Muscle layer of colon (tissue), 2 donors: ENCODE measurements around the gene ARHGEF40.

Experiments used
- H3K27ac ChIP-seq: one replicate; pipeline ENCODE4 v1.7.0; 2013; ENCODE audit warnings: low read depth, mild to moderate bottlenecking, low read length, moderate library complexity
- H3K27me3 ChIP-seq, 2 donors: one replicate each; pipeline ENCODE4 v1.7.0; 2013; ENCODE audit warnings: low read length in 2 of 2, mild to moderate bottlenecking in 2 of 2; ENCODE audit not compliant: insufficient read depth in 2 of 2, control insufficient read depth in 1 of 2
- H3K36me3 ChIP-seq: one replicate; pipeline ENCODE4 v1.7.0; 2013; ENCODE audit warnings: mild to moderate bottlenecking, low read length; ENCODE audit not compliant: insufficient read depth
- H3K4me1 ChIP-seq: one replicate; pipeline ENCODE4 v1.7.0; 2013; ENCODE audit warnings: mild to moderate bottlenecking, low read length; ENCODE audit not compliant: insufficient read depth
- H3K4me3 ChIP-seq, 2 donors: one replicate each; pipeline ENCODE4 v1.7.0; 2013; ENCODE audit warnings: low read length in 2 of 2, low read depth in 1 of 2, mild to moderate bottlenecking in 1 of 2, moderate library complexity in 1 of 2
- H3K9ac ChIP-seq: one replicate; pipeline ENCODE4 v1.7.0; 2013; ENCODE audit warnings: low read length
- H3K9me3 ChIP-seq: one replicate; pipeline ENCODE4 v1.7.0; 2013; ENCODE audit warnings: mild to moderate bottlenecking, low read length
- donor health status: abdominal sarcoma.
- donor health status: Adenocarcinoma of cecum.

ARHGEF40 gene

DNA sequence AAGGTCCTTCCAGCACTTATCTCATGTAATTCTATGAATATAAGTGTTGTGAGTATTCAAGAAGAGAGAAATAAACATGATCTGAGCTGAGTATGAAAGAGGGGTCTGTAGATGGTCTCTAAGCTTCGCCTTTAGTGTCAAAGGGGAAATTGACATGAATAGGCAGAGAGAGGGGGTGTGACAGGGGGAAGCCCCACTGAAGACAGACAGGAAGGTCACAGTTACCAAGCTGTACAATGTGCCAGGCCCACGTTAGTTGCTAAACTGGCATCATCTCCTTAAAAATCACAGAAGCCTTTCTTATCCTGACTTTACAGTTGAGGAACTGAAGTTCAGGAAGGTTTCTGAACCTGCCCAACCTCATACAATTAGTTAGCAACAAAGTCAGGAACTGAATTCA lies 7.6 kb downstream of the ARHGEF40 start:
- no peak overlapping the region for H3K27ac ChIP-seq
- H3K36me3 ChIP-seq: peaks cover 91% of the 10 kb centered on the region
- no peak overlapping the region for H3K9ac ChIP-seq
- no peaks in the 10 kb centered on the region for H3K9me3 ChIP-seq
- H3K4me3 ChIP-seq: no peak overlapping the region
- no peaks in the 10 kb centered on the region for H3K27me3 ChIP-seq
- H3K4me1 ChIP-seq: peaks cover 5% of the 10 kb centered on the region

GRCh38 chr14:21078287-21078686 lies 8.2 kb downstream of the ARHGEF40 start:
- no peak overlapping the region for H3K9ac ChIP-seq
- H3K4me1 ChIP-seq: no peaks in the 10 kb centered on the region
- H3K27ac ChIP-seq: no peak overlapping the region
- H3K4me3 ChIP-seq: no peak overlapping the region
- H3K27me3 ChIP-seq: no peaks in the 10 kb centered on the region
- H3K36me3 ChIP-seq: peaks cover 89% of the 10 kb centered on the region
- no peaks in the 10 kb centered on the region for H3K9me3 ChIP-seq

DNA sequence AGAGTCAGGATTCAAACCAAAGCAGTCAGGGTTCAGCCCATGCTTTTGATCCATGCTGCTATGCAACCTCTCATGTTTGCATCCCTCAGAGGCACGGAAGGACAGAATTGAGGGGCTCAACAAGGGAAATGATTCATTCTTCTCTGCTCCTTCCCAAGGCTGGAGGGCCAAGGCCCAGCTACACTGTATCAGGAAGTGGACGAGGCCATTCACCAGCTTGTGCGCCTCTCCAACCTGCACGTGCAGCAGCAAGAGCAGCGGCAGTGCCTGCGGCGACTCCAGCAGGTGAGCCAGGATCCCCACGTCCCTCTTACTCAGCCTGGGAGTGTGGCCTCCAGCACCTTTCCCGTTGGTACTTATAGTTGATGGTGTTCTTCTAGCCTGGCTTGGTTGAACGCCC lies 8.6 kb downstream of the ARHGEF40 start:
- Histone ChIP-seq H3K4me1 (no peaks in the 10 kb centered on the region), H3K9ac (no peak overlapping the region), H3K27ac (no peak overlapping the region), H3K36me3 (peaks cover 84% of the 10 kb centered on the region), H3K4me3 (no peak overlapping the region), H3K27me3 (no peaks in the 10 kb centered on the region), H3K9me3 (no peaks in the 10 kb centered on the region)

- Histone ChIP-seq H3K9me3 (no peaks in the 10 kb centered on the region), H3K27ac (no peak overlapping the region), H3K9ac (no peak overlapping the region), H3K36me3 (peaks cover 86% of the 10 kb centered on the region), H3K4me1 (no peaks in the 10 kb centered on the region), H3K4me3 (no peak overlapping the region), H3K27me3 (no peaks in the 10 kb centered on the region)
These were observed 11.5 kb downstream of the ARHGEF40 start for GRCh38 chr14:21081521-21082142.

DNA sequence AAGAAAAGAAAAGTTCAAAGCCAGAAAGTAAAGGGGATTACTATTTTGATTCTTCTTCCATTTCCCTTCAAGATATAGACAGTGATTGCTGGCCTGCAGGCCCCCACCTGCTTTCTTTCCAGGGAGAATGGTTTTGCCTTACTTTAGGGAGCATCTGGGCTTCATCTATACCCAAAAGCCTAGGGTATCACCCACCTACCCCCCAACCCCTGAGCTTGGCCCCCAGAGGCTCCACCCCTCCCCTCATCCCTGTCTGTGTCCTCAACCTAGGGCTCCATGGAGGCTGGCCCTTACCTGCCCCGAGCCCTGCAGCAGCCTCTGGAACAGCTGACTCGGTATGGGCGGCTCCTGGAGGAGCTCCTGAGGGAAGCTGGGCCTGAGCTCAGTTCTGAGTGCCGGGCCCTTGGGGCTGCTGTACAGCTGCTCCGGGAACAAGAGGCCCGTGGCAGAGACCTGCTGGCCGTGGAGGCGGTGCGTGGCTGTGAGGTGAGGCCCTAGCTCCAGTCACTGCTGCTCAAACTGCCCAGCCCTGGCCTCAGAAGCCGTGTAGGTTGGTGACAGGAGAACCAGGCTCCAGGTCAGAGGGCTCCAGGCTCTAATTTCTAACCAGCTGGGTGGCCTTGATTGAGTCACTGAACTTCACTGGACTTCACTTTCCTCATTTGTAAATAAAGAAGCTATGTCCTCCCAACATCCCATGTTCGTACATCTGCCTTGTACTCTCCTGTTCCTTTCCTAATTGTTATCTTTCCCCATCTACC lies 13.6 kb downstream of the ARHGEF40 start:
- H3K4me1 ChIP-seq: no peaks in the 10 kb centered on the region
- no peaks in the 10 kb centered on the region for H3K27me3 ChIP-seq
- H3K9ac ChIP-seq: no peak overlapping the region
- no peaks in the 10 kb centered on the region for H3K9me3 ChIP-seq
- H3K36me3 ChIP-seq: peaks cover 77% of the 10 kb centered on the region
- H3K27ac ChIP-seq: no peak overlapping the region
- H3K4me3 ChIP-seq: no peak overlapping the region

GRCh38 chr14:21084396-21084795 lies 14.3 kb downstream of the ARHGEF40 start:
- no peak overlapping the region for H3K4me3 ChIP-seq
- no peak overlapping the region for H3K27ac ChIP-seq

GRCh38 chr14:21084998-21085853 lies 15.1 kb downstream of the ARHGEF40 start:
- Histone ChIP-seq H3K4me1 (no peaks in the 10 kb centered on the region), H3K9ac (no peak overlapping the region), H3K4me3 (no peak overlapping the region), H3K36me3 (peaks cover 75% of the 10 kb centered on the region), H3K27ac (no peak overlapping the region), H3K9me3 (no peaks in the 10 kb centered on the region), H3K27me3 (no peaks in the 10 kb centered on the region)

More at GRCh38 chr14:21084396-21084795, 14.3 kb downstream of the ARHGEF40 start:
- Histone ChIP-seq H3K36me3 (peaks cover 76% of the 10 kb centered on the region), H3K9ac (no peak overlapping the region), H3K27me3 (no peaks in the 10 kb centered on the region), H3K4me1 (no peaks in the 10 kb centered on the region), H3K9me3 (no peaks in the 10 kb centered on the region)

DNA sequence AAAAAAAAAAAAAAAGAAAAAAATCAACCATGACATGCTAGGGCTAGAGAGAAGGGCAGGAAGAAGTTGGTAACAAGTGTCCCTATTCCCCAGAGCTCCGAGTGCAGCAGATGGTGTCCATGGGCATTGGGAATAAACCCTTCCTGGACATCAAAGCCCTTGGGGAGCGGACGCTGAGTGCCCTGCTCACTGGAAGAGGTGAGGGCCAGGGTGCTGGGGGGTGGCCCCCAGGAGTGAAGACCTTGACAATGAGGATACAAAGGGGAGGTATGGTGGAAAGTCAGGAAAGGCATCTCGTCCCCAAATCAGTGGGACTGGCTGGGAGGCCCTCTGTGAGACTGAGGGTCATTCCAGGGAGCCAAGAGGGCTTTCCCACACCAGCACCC lies 16.8 kb downstream of the ARHGEF40 start:
- H3K27me3 ChIP-seq: no peaks in the 10 kb centered on the region
- H3K27ac ChIP-seq: peak overlapping the region; percentile 17
- H3K36me3 ChIP-seq: peaks cover 71% of the 10 kb centered on the region
- no peaks in the 10 kb centered on the region for H3K9me3 ChIP-seq
- no peak overlapping the region for H3K4me3 ChIP-seq
- no peaks in the 10 kb centered on the region for H3K4me1 ChIP-seq
- no peak overlapping the region for H3K9ac ChIP-seq

GRCh38 chr14:21087294-21088091 lies 17.4 kb downstream of the ARHGEF40 start:
- Histone ChIP-seq H3K4me1 (no peaks in the 10 kb centered on the region), H3K27me3 (no peaks in the 10 kb centered on the region), H3K36me3 (peaks cover 65% of the 10 kb centered on the region), H3K9ac (no peak overlapping the region), H3K9me3 (no peaks in the 10 kb centered on the region), H3K27ac (peak overlapping the region; percentile 17), H3K4me3 (no peak overlapping the region)

GRCh38 chr14:21088687-21089086 lies 18.6 kb downstream of the ARHGEF40 start:
- no peak overlapping the region for H3K27ac ChIP-seq
- H3K4me3 ChIP-seq: no peak overlapping the region
- H3K36me3 ChIP-seq: peaks cover 66% of the 10 kb centered on the region
- H3K27me3 ChIP-seq: no peaks in the 10 kb centered on the region
- H3K4me1 ChIP-seq: peaks cover under 1% of the 10 kb centered on the region
- H3K9ac ChIP-seq: no peak overlapping the region
- no peaks in the 10 kb centered on the region for H3K9me3 ChIP-seq

DNA sequence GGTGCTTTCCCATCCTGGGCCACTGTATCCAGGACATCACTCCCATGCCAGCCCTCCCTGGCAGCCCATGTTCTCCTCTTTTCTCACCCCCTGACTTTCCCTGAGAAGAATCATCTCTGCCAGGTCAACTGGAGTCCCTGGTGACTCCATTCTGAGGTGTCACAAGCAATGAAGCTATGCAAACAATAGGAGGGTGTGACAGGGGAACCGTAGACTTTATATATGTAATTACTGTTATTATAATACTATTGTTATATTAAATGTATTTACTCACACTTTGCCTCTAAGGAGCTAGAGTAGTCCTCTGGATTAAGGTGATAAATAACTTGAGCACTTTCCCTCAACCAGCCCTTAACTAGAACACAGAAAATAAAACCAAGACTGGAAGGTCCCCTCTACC lies 19.2 kb downstream of the ARHGEF40 start:
- Histone ChIP-seq H3K9me3 (no peaks in the 10 kb centered on the region), H3K27ac (no peak overlapping the region), H3K36me3 (peaks cover 61% of the 10 kb centered on the region), H3K4me1 (peaks cover 6% of the 10 kb centered on the region), H3K9ac (no peak overlapping the region), H3K27me3 (no peaks in the 10 kb centered on the region), H3K4me3 (no peak overlapping the region)
